ENCODE data around the gene ANO7.

ANO7 gene

DNA sequence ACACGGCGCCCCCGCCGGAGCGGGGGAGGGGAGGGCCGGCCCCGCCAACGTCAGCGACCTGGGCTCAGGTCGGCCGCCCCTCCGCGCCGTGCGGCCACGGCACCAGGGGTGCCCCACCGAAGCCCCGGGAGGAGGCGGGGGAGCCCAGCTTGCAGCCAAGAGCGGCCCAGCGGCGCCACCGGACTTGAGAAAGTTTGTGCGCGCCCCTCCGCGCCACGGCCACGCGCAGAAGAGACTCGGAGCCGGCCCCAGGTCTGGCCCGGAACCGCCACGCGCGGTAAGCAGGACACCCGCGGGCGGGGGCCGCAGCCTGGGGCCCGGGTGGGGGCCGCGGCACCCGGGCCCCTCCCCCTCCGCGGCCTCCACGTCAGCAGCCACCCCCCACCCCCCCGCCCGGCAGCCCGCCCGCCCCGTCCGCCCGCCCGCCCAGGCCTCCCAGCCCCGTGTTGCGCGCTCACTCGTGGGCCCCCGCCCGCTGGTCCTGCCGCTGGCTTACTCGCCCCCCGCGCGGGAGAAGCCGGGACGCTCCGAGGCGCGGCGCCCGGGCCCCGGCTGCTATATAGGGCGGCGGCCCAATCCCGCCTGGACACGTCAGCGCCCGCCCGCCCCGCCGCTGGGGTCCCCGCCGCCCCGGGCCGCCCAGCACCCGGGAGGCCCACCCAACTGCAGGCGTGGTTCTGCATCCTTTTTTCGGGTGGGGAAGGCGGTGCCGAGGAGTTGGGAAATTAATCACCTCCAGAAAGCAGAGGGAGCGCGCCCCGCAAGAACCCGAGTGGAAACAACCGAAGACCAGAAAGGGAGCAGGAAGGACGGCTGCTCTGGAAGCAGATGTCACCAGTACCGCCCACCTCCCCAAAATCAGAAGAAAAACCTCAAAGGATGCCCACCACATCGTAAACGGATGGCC lies 84.1 kb downstream of the ANO7 start:
- DNase-seq (ENCODE audit: low read depth, low spot score): no peak

DNA sequence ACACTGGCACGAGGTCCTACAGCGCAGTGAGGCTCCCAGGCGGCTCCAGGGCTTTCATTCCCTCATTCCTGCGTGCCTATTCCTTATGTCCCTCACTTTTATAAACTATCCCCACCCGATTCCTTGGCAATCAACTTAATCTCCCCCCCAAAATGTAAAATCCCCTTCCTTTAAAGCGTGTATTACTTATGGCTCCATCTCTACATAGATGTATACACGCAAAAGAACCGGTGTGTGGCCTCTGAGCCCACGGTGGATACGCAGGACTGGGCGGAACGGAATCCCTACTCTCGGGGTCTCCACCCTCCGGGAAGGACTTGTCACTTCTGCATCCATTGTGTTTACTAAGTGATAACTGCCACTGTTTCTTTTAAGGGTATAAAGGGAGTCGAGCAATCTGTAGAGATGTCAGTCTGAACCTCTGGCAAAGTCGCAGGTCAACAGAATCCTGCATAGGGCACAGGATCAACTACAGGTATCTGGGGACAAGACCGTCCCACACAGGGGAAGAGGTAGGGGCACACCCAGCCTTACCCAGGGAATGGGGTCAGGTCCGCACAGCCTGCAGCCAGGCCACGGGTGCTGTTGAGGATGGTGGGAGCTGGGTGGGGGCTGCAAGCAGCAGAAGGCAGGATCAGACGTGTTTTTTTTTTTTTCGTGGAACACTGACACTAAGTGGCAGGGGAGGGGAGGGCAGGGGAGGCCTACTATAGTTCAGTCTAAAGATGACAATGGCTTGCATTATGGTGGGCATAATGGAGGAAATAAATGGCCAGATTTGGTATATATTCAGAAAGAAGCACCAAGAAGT lies 84.9 kb downstream of the ANO7 start:
- DNase-seq (ENCODE audit: low read depth, low spot score): no peak

DNA sequence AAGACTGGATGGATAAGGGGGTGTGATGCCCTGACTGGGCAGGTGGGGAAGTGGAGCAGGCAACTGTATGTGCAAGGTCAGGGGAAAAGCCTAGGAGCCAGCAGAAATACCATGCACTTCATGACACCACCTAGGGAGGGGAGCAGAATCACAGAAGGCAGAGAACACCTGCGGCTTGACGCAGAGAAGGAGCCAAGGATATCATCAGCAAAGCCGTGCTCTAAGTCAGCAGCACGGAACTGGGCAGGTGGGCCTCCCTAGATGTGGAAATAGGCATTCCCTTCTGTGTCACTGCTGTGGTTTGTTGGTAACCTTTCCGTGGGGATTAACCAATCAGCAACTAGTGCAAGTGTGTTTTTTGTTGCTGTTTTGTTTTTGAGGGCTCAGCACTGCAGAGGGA lies 85.7 kb downstream of the ANO7 start:
- no peak for DNase-seq (ENCODE audit: low read depth, low spot score)

All from iPS DF 19.7 (cell line).